Neuronal stem cell (in vitro differentiated cells): ENCODE measurements around the gene ANXA8L1.
"Not testable (repeated sequence)": the region's sequence is repeated elsewhere in the genome, so short reads cannot be mapped to it uniquely, and the experiment has no call there.

ENCODE experiments used
- DNase-seq: peaks from one replicate; pipeline ENCODE4 v3.0.0-alpha.2; 2013; ENCODE audit warnings: low spot score
- H2AFZ ChIP-seq: one replicate; pipeline ENCODE4 v1.6.1; 2013; ENCODE audit warnings: mild to moderate bottlenecking, low read length, inconsistent platforms
- H2AK5ac ChIP-seq: 2 replicates; pipeline ENCODE4 v1.6.1; 2013; ENCODE audit warnings: low read depth, mild to moderate bottlenecking, inconsistent platforms, low read length, moderate library complexity, mixed read lengths
- H2BK120ac ChIP-seq: 2 replicates; pipeline ENCODE4 v1.6.1; 2013; ENCODE audit warnings: low read depth, mild to moderate bottlenecking, inconsistent platforms, low read length, moderate library complexity, mixed read lengths
- H2BK12ac ChIP-seq: one replicate; pipeline ENCODE4 v1.6.1; 2013; ENCODE audit warnings: low read length, inconsistent platforms
- H2BK15ac ChIP-seq: 2 replicates; pipeline ENCODE4 v1.6.1; 2013; ENCODE audit warnings: mild to moderate bottlenecking, low read length, inconsistent platforms, mixed read lengths
- H2BK5ac ChIP-seq: one replicate; pipeline ENCODE4 v1.6.1; 2013; ENCODE audit warnings: inconsistent platforms, mild to moderate bottlenecking, low read length, moderate library complexity
- H3K14ac ChIP-seq: one replicate; pipeline ENCODE4 v1.6.1; 2013; ENCODE audit warnings: low read length, inconsistent platforms
- H3K18ac ChIP-seq: 2 replicates; pipeline ENCODE4 v1.6.1; 2013; ENCODE audit warnings: low read length, inconsistent platforms
- H3K23ac ChIP-seq: 2 replicates; pipeline ENCODE4 v1.6.1; 2013; ENCODE audit warnings: low read depth, mild to moderate bottlenecking, mixed read lengths, low read length, inconsistent platforms; ENCODE audit not compliant: poor library complexity
- H3K27ac ChIP-seq: replicated peaks from 3 replicates; pipeline ENCODE4 v1.5.1; 2013; ENCODE audit warnings: low read length, inconsistent platforms
- H3K27me3 ChIP-seq, 3 experiments: 2 replicates each; pipeline ENCODE4 v1.6.1; 2013; ENCODE audit warnings: low read length in 3 of 3, mild to moderate bottlenecking in 2 of 3, inconsistent platforms in 1 of 3, low read depth in 1 of 3, mixed read lengths in 1 of 3, moderate library complexity in 1 of 3; ENCODE audit not compliant: control insufficient read depth in 3 of 3, insufficient read depth in 3 of 3
- H3K36me3 ChIP-seq, 2 donors: replicated peaks in 1 of 2; 2 replicates each; pipeline ENCODE4 v1.6.1; 2013; ENCODE audit warnings: low read length in 2 of 2; ENCODE audit not compliant: control insufficient read depth in 2 of 2, insufficient read depth in 2 of 2
- H3K4ac ChIP-seq: 2 replicates; pipeline ENCODE4 v1.6.1; 2013; ENCODE audit warnings: inconsistent platforms, mild to moderate bottlenecking, low read length, moderate library complexity
- H3K4me1 ChIP-seq, 2 donors: 1 replicate in 1 of 2; 2 replicates in 1 of 2; pipeline ENCODE4 v1.6.1; 2013; ENCODE audit warnings: low read length in 2 of 2, low read depth in 1 of 2; ENCODE audit not compliant: control insufficient read depth in 2 of 2, insufficient read depth in 1 of 2
- H3K4me2 ChIP-seq: one replicate; pipeline ENCODE4 v1.6.1; 2013; ENCODE audit warnings: mild to moderate bottlenecking, low read length, inconsistent platforms; ENCODE audit not compliant: insufficient read depth, poor library complexity, severe bottlenecking
- H3K4me3 ChIP-seq, 2 donors: 2 replicates each; pipeline ENCODE4 v1.5.1; 2013; ENCODE audit warnings: low read length in 2 of 2, mild to moderate bottlenecking in 2 of 2, inconsistent platforms in 1 of 2, moderate library complexity in 1 of 2
- H3K79me1 ChIP-seq: one replicate; pipeline ENCODE4 v1.6.1; 2013; ENCODE audit warnings: low read depth, mild to moderate bottlenecking, inconsistent platforms, low read length, moderate library complexity
- H3K9ac ChIP-seq: one replicate; pipeline ENCODE4 v1.6.1; 2013; ENCODE audit warnings: mild to moderate bottlenecking, low read depth, low read length, inconsistent platforms; ENCODE audit not compliant: poor library complexity
- H3K9me3 ChIP-seq, 2 donors: replicated peaks in 1 of 2; 2 replicates each; pipeline versions ENCODE3 to v1.6.1; 2013; ENCODE audit warnings: low read length in 2 of 2, mild to moderate bottlenecking in 2 of 2, inconsistent platforms in 1 of 2, low read depth in 1 of 2, mixed read lengths in 1 of 2, moderate library complexity in 1 of 2; ENCODE audit not compliant: control insufficient read depth in 2 of 2, insufficient read depth in 1 of 2
- H4K8ac ChIP-seq: one replicate; pipeline ENCODE4 v1.6.1; 2013; ENCODE audit warnings: low read depth, mild to moderate bottlenecking, inconsistent platforms, low read length, moderate library complexity
- H4K91ac ChIP-seq: one replicate; pipeline ENCODE4 v1.6.1; 2013; ENCODE audit warnings: low read length, low read depth, mild to moderate bottlenecking, inconsistent platforms; ENCODE audit not compliant: poor library complexity
- WGBS, 2 donors: extraction: QIAGEN DNeasy Blood & Tissue Kit; methylation state at CpG; one replicate each; pipeline ENCODE4 v1.1.7; 2013; ENCODE audit warnings: missing lambda C conversion rate in 2 of 2, mixed read lengths in 1 of 2; ENCODE audit not compliant: insufficient read length in 2 of 2, insufficient replicate concordance in 1 of 2; ENCODE audit errors: extremely low coverage in 2 of 2; 5-methylcytosine and 5-hydroxymethylcytosine counted together

ANXA8L1 gene

DNA sequence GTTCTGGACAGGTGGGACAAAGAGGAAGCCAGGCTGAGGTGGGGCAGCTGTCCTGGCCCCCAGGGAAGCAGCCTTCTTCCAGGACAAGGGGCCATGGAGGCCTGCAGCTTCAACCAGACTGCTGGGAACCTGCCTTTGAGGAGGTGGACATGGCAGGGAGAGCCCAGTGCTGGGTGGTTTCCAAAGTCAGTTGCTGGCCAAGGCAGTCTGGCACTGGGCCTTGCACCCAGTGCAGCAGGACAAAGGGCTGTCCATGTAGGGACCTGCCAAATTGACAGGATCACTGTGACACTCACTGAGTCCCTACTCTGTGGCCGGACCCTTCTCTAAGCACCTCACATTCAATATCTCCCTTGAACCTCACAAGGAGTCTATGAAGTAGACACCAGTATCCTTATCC is 1.4 kb downstream of the ANXA8L1 start:
- not testable (repeated sequence) for H2BK15ac ChIP-seq, H3K23ac ChIP-seq, H3K79me1 ChIP-seq, H3K18ac ChIP-seq, H2AFZ ChIP-seq, H3K27me3 ChIP-seq, H3K14ac ChIP-seq, H2BK120ac ChIP-seq, H3K9me3 ChIP-seq, H3K4me3 ChIP-seq, H3K4ac ChIP-seq, H4K91ac ChIP-seq, DNase-seq, H3K27ac ChIP-seq, H3K36me3 ChIP-seq, H4K8ac ChIP-seq, H3K9ac ChIP-seq, H3K4me1 ChIP-seq, H2BK12ac ChIP-seq, H2BK5ac ChIP-seq, H3K4me2 ChIP-seq, H2AK5ac ChIP-seq
- no CpG with 5 or more reads among the region's 1 CpG for WGBS, 2 donors

DNA sequence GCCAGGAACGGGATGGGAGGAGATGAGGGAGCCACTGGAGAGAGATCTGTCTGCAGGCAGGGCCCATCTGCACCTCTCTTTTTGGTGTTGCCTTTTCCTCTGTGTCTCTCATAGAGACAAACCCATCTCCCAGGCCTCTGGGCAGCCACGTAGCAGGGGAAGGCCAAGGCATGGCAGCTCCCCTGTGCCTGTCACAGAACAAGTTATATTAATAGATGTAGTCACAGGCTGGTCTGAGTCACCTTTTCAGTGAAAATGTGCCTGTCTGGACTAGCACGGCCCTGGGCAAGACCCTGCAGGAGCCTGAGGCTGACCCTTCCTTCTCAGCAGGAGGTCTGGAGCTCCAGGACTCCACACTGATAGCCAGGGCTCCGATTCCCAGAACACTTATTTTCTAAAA is 2.1 kb downstream of the ANXA8L1 start:
- H3K18ac ChIP-seq, H2BK120ac ChIP-seq, H2BK5ac ChIP-seq, H4K8ac ChIP-seq, H3K4me3 ChIP-seq, H3K4me1 ChIP-seq, H2BK12ac ChIP-seq, H3K27me3 ChIP-seq, H2BK15ac ChIP-seq, H3K79me1 ChIP-seq, H4K91ac ChIP-seq, DNase-seq, H2AFZ ChIP-seq, H3K4ac ChIP-seq, H3K27ac ChIP-seq, H3K23ac ChIP-seq, H3K4me2 ChIP-seq, H3K14ac ChIP-seq, H2AK5ac ChIP-seq, H3K9ac ChIP-seq, H3K9me3 ChIP-seq, H3K36me3 ChIP-seq: not testable (repeated sequence)
- no CpG with 5 or more reads among the region's 4 CpGs for WGBS, 2 donors

DNA sequence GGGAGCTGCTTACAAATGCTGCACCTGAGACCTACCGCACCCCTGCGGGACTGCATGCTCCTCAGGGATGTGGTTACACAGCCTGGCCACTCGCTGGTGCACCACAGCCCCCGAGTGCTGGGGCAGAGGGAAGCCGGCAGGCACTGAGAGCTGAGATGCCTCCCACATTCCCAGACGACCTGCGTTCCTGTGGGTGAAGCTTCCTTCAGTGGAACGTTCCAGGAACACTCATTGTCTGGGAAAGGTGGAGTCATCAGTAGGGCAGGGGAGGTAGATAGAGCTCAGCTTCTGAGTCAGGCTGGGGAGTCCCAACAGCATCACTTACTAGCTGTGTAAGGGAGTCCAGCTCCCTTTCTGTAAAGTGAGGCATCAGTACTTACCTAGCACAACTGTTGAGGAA is 2.5 kb downstream of the ANXA8L1 start:
- not testable (repeated sequence) for H3K4me3 ChIP-seq, H2BK5ac ChIP-seq, H4K8ac ChIP-seq, H2BK12ac ChIP-seq, H3K18ac ChIP-seq, H3K4ac ChIP-seq, H2AK5ac ChIP-seq, H2BK15ac ChIP-seq, H2AFZ ChIP-seq, H3K9ac ChIP-seq, H3K79me1 ChIP-seq, H3K4me2 ChIP-seq, H3K14ac ChIP-seq, DNase-seq, H3K27ac ChIP-seq, H2BK120ac ChIP-seq, H3K36me3 ChIP-seq, H3K9me3 ChIP-seq, H3K23ac ChIP-seq, H3K4me1 ChIP-seq, H3K27me3 ChIP-seq, H4K91ac ChIP-seq
- no CpG with 5 or more reads among the region's 8 CpGs for WGBS, 2 donors

DNA sequence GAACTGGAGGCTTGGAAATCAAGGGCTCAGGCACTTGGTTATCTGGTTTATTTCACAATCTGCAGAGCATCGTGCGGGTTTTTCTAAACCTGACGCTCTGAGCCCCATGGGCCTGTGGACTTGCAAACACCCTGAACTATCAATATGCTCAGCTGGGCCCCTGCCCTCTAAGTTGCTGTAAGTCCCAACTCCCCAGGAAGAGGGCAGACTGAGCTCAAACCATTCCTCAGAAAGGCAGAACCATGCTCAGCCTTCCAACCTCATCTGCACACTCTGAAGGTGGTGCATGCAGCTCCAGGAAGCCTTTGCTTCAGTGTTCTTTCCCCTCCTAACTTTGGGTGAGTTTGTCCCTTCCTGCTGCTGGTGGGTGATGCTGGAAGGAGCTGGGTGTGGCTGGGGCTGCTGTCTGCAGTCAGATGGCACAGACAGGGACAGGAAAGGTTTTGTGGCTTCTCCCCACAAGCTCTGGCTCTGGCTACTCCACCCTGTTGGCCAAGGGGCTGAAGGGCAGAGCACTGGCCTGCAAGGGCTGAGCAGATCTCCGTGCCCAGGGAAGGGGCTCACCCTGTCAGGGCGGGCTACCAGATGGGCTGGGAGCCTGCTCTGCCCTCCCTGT is 3.8 kb downstream of the ANXA8L1 start:
- not testable (repeated sequence) for H2BK5ac ChIP-seq, H3K4me2 ChIP-seq, H3K9ac ChIP-seq, H3K4me3 ChIP-seq, H4K8ac ChIP-seq, H2AFZ ChIP-seq, H4K91ac ChIP-seq, H3K27me3 ChIP-seq, H3K23ac ChIP-seq, H2BK12ac ChIP-seq, H3K14ac ChIP-seq, H2AK5ac ChIP-seq, H3K9me3 ChIP-seq, H3K27ac ChIP-seq, H2BK15ac ChIP-seq, H3K4me1 ChIP-seq, H3K36me3 ChIP-seq, H3K4ac ChIP-seq, H2BK120ac ChIP-seq, DNase-seq, H3K79me1 ChIP-seq, H3K18ac ChIP-seq
- no CpG with 5 or more reads among the region's 5 CpGs for WGBS, 2 donors
